ENCODE data around the gene ZNF774. TPM values are rescaled to one million over a fixed set of nuclear protein-coding genes. Genes with fewer than 3 reads are reported as not detected.

The ZNF774 gene
- total and polyA plus RNA-seq, 10 of the 15 experiments (the other 5 are each of a cell fraction or from before 2014, with no cell fraction given): 0.35 to 2.5 (median 1.7) TPM

- no peak for TF ChIP-seq E2F8 (IDR thresholded peaks at IDR 0.05; ENCODE audit: low read depth, partially characterized antibody)
- TF ChIP-seq CREM (IDR thresholded peaks at IDR 0.05; ENCODE audit: low read depth): no peak
- TF ChIP-seq ZNF592 (IDR thresholded peaks at IDR 0.05): no peak
- no peak for TF ChIP-seq NFYA (IDR thresholded peaks at IDR 0.05; ENCODE audit: borderline replicate concordance, low read depth, low read length)
- no peak for TF ChIP-seq ZNF207 (IDR thresholded peaks at IDR 0.05; ENCODE audit: borderline replicate concordance)
- peak; percentile 80 for TF ChIP-seq RUNX3 (IDR thresholded peaks at IDR 0.05; ENCODE audit: low read length)
- TF ChIP-seq RAD51 (IDR thresholded peaks at IDR 0.05): no peak
- TF ChIP-seq GABPA (IDR thresholded peaks at IDR 0.05; ENCODE audit: low read depth): 0 out of 2 replicates have a peak, but pooled peaks have one; percentile 31
- no peak for TF ChIP-seq ZZZ3 (IDR thresholded peaks at IDR 0.05; ENCODE audit: control insufficient read depth, insufficient read length, low read depth)
- no peak for TF ChIP-seq TCF7 (IDR thresholded peaks at IDR 0.05; ENCODE audit: borderline replicate concordance)
- no peak for TF ChIP-seq USF1 (IDR thresholded peaks at IDR 0.05; ENCODE audit: borderline replicate concordance, extremely low read length, insufficient read depth, low read depth, low read length)
- TF ChIP-seq SMC3 (IDR thresholded peaks at IDR 0.05; ENCODE audit: borderline replicate concordance, low read length): no peak
- peak; percentile 81 for TF ChIP-seq MXI1 (IDR thresholded peaks at IDR 0.05; ENCODE audit: low read depth, low read length)
- no peak for TF ChIP-seq SPI1 (IDR thresholded peaks at IDR 0.05; ENCODE audit: borderline replicate concordance, insufficient read depth, low read depth, low read length)
- 0 out of 2 replicates have a peak, but pooled peaks have one; percentile 38 for TF ChIP-seq ATF2 (IDR thresholded peaks at IDR 0.05; ENCODE audit: low read length)
- no peak for TF ChIP-seq NFXL1 (IDR thresholded peaks at IDR 0.05; ENCODE audit: borderline replicate concordance)
- TF ChIP-seq NBN (IDR thresholded peaks at IDR 0.05): 0 out of 2 replicates have a peak, but pooled peaks have one; percentile 38
- no peak for TF ChIP-seq MTA2 (IDR thresholded peaks at IDR 0.05; ENCODE audit: low read depth)
- TF ChIP-seq NFYB (IDR thresholded peaks at IDR 0.05; ENCODE audit: insufficient read depth, low read depth, low read length): no peak
These were observed 48.8 kb downstream of the ZNF774 start (continued) for GRCh38 chr15:90400759-90401314.
